ENCODE data around the gene ENGASE.

Gene ENGASE

DNA sequence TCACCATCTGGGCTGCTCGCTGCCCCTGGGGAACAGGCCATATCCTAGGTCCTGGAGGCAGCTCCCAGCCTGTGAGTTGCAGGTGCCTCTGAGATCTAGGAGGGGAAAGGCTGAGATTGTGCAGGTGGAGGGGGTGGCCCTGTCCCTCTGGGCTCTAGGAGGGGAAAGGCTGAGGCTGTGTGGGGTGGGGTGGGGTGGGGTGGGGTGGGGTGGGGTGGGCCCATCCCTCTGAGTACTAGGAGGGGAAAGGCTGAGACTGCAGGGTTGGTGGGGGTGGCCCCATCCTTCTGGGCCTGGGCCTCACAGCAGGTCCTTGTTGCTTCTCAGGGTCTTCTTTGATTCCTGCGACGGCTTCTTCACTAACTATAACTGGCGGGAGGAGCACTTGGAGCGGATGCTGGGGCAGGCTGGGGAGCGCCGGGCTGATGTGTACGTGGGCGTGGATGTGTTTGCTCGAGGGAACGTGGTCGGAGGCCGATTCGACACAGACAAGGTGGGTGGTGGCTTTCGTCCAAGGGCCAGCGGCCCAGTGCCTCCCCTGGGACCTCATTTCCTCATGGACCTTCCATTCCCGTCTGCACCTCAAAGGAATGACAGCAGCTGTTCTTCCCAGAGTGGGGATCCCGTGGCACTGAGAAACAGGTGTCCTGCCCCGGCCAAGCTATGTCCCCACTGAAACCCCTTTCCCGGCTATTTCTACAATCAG is 7.1 kb downstream of the ENGASE start:
- FAIRE-seq: no peak

- FAIRE-seq: no peak
These were observed 7.9 kb downstream of the ENGASE start for GRCh38 chr17:79082311-79083190.

GRCh38 chr17:79083191-79083971 is 8.8 kb downstream of the ENGASE start:
- no peak for FAIRE-seq

GRCh38 chr17:79084291-79085153 is 9.9 kb downstream of the ENGASE start:
- no peak for FAIRE-seq

DNA sequence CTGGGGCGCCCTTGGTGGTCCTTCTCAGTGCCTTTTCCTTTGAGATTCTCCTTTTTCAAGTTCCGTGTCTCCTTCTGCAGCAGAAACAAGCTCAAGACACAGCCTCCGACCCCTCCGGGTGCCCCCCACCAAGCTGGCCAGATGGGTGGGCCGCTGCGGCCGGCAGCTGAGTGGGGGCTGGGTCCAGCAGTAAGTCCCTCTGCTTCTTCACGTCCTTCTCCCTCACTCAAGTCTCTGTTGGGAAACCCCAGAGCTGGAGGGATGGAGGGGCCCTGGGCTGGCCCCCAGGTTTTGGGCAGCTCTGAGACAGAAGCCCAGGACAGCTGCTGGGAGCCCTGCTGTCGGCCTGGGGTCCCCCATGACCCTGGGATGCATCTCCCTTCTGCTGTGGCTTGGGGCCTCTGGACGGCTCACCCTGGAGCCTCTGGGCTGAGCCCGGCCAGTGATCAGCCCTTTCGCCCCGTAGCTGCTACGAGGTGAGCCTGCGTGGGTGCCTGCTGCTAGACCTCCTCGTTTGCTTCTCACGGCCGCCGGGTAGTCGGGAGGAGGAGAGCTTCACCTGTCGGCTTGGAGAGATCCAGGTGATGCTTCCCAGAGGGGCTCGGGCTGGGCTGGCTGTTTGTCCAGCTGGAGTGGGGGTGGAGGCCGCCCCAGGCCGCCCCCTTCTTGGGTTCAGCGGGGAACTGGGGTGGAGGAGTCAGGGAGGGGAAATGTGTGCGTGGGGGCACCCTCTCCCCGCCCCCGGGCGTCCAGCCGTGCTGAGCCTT is 10.7 kb downstream of the ENGASE start:
- FAIRE-seq: no peak

- no peak for FAIRE-seq
These were observed 11.4 kb downstream of the ENGASE start for GRCh38 chr17:79085921-79086551.

DNA sequence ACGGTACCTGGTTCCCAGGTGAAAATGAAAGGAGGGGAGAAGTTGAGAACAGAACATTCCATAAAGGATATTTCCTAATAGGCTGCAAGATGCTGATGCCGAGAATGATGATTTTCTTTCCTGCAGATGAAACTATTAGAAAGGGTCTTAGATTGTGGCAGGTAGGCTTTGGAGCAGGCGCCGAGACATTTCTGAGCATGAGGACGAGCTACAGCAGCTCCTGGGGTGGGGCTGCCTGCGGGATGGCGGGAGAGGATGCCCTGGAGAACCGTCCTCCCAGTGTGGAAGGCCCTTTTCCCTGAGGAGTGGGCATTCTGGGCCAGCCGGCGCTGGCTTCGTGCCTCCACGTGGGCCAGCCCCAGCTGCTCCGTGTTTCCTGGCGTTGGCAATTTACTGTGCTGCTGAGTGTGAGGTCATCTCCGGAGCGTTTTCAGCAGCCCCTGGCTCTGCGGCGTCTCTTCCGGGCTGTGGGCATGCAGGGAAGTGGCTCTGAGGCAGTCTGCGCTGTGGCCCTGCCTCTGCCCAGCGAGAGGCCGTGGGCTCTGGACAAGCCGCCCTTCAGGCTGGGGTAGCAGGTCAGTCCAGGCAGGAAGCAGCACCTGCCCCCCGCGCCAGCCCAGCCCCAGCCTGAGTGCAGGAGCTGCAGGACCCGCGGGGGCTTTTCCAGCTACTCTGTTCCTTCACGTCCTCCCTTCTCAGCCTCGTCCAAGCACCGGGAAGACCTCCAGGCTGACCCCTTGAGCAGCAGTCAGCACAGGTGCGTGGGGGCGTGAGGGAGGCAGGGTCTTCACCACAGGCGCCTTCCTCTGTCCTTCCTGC is 12.2 kb downstream of the ENGASE start:
- no peak for FAIRE-seq

DNA sequence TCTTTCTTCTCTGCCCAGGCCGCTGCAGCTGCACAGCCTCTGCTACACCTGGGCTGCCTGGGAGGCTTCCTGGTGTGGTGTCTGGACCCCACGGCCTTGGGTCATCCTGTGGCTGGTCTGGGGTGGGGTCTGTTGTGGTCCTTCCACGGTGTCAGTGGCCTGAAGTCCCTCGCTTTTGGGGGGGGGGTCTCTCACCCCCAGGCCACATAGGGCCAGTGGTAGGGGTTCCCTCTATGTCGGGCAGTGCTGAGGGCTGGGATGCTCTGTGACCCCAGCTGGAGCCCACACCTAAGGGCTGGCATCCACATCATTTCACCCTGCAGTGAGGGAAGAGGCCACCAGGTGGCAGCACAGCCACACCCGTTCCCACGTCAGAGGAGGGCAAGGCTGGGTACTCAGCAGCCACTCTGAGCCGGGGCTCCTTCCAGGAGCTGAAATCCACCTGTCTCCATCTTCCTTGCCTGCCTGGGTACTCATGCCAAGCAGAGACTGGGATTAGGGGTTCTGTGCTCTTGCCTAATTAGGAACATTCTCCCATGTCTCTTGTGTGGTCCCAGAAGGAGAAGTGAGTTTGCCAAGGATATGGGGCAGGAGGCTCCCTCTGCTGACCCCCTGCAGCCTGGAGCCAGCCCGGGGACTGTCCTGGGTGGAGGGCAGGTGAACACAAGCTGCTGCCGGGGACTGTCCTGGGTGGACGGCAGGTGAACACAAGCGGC is 13.0 kb downstream of the ENGASE start:
- no peak for FAIRE-seq

- FAIRE-seq: no peak
These were observed 13.8 kb downstream of the ENGASE start for GRCh38 chr17:79088247-79088996.

DNA sequence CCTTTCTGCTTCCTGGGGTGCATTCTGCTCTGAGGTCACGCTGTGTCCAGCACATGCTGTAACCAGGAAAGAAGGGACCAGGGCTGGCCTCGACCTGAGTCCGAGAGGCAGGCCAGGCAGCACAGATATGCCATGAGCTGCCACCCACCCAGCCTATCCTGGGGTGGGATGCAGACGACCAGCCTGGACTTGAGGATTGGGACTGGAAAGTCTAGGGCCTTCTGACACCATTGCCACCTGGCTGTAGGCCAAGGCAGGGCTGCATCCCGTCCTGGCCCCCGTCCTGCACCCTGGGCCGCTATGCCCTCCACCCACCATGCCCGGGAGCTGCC is 14.3 kb downstream of the ENGASE start:
- FAIRE-seq: no peak

DNA sequence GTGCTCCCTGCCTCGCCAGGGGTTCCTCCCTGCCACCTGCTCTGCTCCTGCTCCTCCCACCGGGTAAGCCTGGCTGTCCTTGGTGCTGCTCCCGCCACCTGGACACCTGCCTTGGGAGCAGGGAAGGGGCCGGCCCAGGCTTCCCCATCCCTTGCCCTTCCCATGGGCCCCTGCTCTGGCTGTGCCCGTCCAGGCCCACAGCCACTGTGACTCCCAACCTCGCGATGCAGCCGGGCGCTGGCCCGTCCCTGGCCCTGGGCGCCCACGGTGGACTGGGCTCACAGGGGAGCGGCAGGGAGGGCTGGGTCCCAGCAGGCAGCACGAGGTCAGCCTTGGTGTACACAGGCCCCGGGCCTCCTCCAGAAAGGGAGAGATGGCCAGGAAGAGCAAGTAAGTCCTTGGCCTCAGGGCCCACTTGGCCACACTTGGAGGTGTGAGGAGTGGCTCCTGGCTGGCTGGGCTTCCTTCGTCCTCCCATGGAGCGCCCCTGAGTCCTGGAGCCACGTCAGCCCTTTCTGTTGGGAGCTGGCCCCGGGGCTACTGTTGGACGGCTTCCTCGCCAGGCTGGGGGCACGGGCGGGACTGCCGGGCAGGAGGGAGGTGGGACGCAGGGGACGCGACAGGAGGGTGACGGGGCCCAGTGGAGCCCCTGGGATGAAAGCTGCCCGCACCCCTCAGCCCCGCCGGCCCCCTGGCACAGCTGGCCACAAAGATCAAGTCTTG is 15.3 kb downstream of the ENGASE start:
- no peak for FAIRE-seq

- FAIRE-seq: no peak
These were observed 16.0 kb downstream of the ENGASE start for GRCh38 chr17:79090443-79091225.

DNA sequence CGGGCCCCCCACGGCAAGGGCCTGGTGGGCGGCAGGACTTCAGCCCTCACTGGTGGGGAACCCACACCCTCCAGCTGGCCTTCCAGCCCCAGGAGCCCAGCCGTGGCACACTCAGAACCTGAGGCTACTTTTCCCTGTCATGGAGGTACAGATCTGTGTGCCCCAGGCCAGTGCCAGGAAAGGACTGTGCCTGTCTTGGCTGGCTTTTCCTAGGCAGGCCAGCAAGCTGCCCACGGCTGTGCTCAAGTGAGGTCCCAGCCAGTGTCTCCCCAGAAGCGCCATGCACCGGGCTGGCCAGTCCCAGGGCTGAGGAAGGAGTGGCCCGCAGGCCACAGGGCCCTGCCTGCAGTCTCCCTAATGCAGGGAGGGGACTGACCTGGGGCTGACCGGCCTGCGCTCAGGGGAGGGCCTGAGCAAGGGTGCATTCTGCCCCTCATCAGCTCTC is 16.6 kb downstream of the ENGASE start:
- no peak for FAIRE-seq

GRCh38 chr17:79092567-79092966 is 17.9 kb downstream of the ENGASE start:
- FAIRE-seq: no peak

- no peak for FAIRE-seq
These were observed 18.6 kb downstream of the ENGASE start for GRCh38 chr17:79093270-79093669.

GRCh38 chr17:79094261-79094660 is 19.6 kb downstream of the ENGASE start:
- no peak for FAIRE-seq

DNA sequence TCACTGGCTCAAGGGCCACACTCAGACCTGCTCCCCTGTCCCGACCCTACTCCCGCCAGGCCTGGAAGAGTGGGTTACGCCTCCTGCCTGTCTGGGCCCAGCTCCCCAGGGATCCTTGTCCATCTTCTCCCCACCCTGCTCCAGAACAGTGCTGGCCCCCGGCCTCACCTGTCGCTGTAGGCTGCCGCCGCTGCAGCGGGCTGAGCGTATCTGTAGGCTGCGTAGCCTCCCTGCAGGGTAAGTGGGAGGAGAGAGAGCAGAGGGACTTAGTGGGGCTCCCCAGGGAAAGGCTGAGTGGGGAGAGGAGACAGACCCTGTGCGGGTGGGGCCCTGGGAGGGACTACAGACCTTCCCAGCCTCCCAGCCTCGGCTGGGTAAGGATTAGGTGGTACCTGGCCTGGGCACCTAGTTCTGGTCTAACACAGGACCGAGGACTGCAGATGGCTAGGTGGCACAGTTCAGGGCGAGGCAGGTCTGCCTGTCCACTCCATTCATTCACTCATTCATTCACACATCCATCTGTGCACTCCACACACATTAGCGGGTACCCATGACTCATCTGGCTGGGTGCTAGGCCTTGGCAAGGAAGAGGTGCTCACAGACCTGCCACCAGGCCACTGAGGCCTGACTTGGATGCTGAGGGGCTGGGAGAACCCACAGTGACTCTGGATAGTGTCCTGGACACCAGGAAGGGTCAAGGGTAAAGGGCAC is 20.9 kb downstream of the ENGASE start:
- no peak for FAIRE-seq
